Neural cell (in vitro differentiated cells): ENCODE results near the gene KRT27. TPM values are rescaled to one million over a fixed set of nuclear protein-coding genes. Genes with fewer than 3 reads are reported as not detected.

Experiments
- H2AFZ ChIP-seq: fragments of 200-600, 300-800 bp; sonication (generic), shearing (Covaris generic); 2 replicates; pipeline ENCODE4 v1.6.0; 2014; ENCODE audit warnings: low read depth, mild to moderate bottlenecking, antibody characterized with exemption, low read length, moderate library complexity
- H3F3A ChIP-seq: fragments of 200-600 bp; shearing (Covaris generic); 2 replicates; pipeline ENCODE4 v1.6.1; 2016; ENCODE audit warnings: mild to moderate bottlenecking, moderate library complexity, mixed read lengths, antibody characterized with exemption, low read length; ENCODE audit not compliant: insufficient read depth, poor library complexity, severe bottlenecking
- H3K27ac ChIP-seq: fragments of 200-600, 300-800 bp; sonication (generic), shearing (Covaris generic); 2 replicates; pipeline ENCODE4 v1.5.1; 2014; ENCODE audit warnings: mild to moderate bottlenecking, low read length, moderate library complexity
- H3K27me3 ChIP-seq: fragments of 300-800, 200-600 bp; sonication (generic), shearing (Covaris generic); 2 replicates; pipeline ENCODE4 v1.6.0; 2014; ENCODE audit warnings: mild to moderate bottlenecking, low read depth, low read length, moderate library complexity; ENCODE audit not compliant: insufficient read depth
- H3K36me3 ChIP-seq: fragments of 300-800, 200-600 bp; sonication (generic), shearing (Covaris generic); 2 replicates; pipeline ENCODE4 v1.5.1; 2014; ENCODE audit warnings: mild to moderate bottlenecking, antibody characterized with exemption, low read length, moderate library complexity; ENCODE audit not compliant: insufficient read depth
- H3K4me2 ChIP-seq: fragments of 300-800, 200-600 bp; sonication (generic), shearing (Covaris generic); 2 replicates; pipeline ENCODE4 v1.6.0; 2014; ENCODE audit warnings: mild to moderate bottlenecking, low read length
- H3K4me3 ChIP-seq: fragments of 300-800, 200-600 bp; sonication (generic), shearing (Covaris generic); 2 replicates; pipeline ENCODE4 v1.5.1; 2014; ENCODE audit warnings: mild to moderate bottlenecking, low read length, moderate library complexity
- H3K79me2 ChIP-seq: fragments of 200-600 bp; shearing (Covaris generic); replicated peaks from 2 replicates; pipeline ENCODE4 v1.6.0; 2014; ENCODE audit warnings: mild to moderate bottlenecking, low read length, moderate library complexity; ENCODE audit not compliant: insufficient read depth
- H3K9ac ChIP-seq: fragments of 300-800, 200-600 bp; sonication (generic), shearing (Covaris generic); 2 replicates; pipeline ENCODE4 v1.6.1; 2016; ENCODE audit warnings: mild to moderate bottlenecking, low read length, mixed read lengths
- H3K9me2 ChIP-seq: fragments of 200-600 bp; shearing (Covaris generic); 2 replicates; pipeline ENCODE4 v1.6.1; 2016; ENCODE audit warnings: mild to moderate bottlenecking, low read length, mixed read lengths; ENCODE audit not compliant: insufficient read depth
- H3K9me3 ChIP-seq: fragments of 200-600, 300-800 bp; sonication (generic), shearing (Covaris generic); 2 replicates; pipeline ENCODE4 v1.6.1; 2016; ENCODE audit warnings: mild to moderate bottlenecking, mixed run types, low read length, moderate library complexity, mixed read lengths
- H4K20me1 ChIP-seq: fragments of 200-600 bp; shearing (Covaris generic); 2 replicates; pipeline ENCODE4 v1.6.1; 2016; ENCODE audit warnings: mild to moderate bottlenecking, mixed run types; ENCODE audit not compliant: insufficient read depth
- EP300 ChIP-seq: fragments of 450-650 bp; conservative IDR thresholded peaks from 2 replicates; pipeline ENCODE4 v1.6.1; 2014; ENCODE audit warnings: antibody characterized with exemption, mild to moderate bottlenecking, moderate library complexity; ENCODE audit not compliant: poor library complexity, severe bottlenecking
- EZH2 ChIP-seq: fragments of 200-600, 300-800 bp; shearing (Covaris generic), sonication (generic); IDR thresholded peaks from 2 replicates; pipeline ENCODE4 v1.6.1; 2014; ENCODE audit warnings: antibody characterized with exemption, low read length, borderline replicate concordance, mild to moderate bottlenecking; ENCODE audit not compliant: insufficient read depth, poor library complexity, severe bottlenecking
- MXI1 ChIP-seq: fragments of 450-650 bp; conservative IDR thresholded peaks from 2 replicates; pipeline ENCODE4 v1.6.1; 2014; ENCODE audit warnings: antibody characterized with exemption, mild to moderate bottlenecking; ENCODE audit not compliant: poor library complexity, severe bottlenecking
- POLR2AphosphoS5 ChIP-seq: IDR thresholded peaks from 2 replicates; pipeline ENCODE4 v1.6.1; 2012
- RAD21 ChIP-seq: fragments of 450-650 bp; conservative IDR thresholded peaks from 2 replicates; pipeline ENCODE4 v1.6.1; 2014; ENCODE audit warnings: antibody characterized with exemption, mild to moderate bottlenecking, moderate library complexity
- SMC3 ChIP-seq: fragments of 450-650 bp; conservative IDR thresholded peaks from 2 replicates; pipeline ENCODE4 v1.6.1; 2014; ENCODE audit warnings: antibody characterized with exemption, mild to moderate bottlenecking, moderate library complexity; ENCODE audit not compliant: poor library complexity
- TAF1 ChIP-seq: IDR thresholded peaks from 2 replicates; pipeline ENCODE4 v1.6.1; 2012; ENCODE audit warnings: low read depth
- polyA plus RNA-seq: library from polyadenylated mRNA; depleted of rRNA; stranded (reverse); fragments of >200 nt; gene quantifications from 2 replicates; pipeline ENCODE4 v1.2.3, GENCODE V29; 2014
- TF ChIP-seq, protein P1 (sequence below): fragments of 450-650 bp; IDR thresholded peaks from 2 replicates; pipeline ENCODE4 v1.5.1; 2014; ENCODE audit warnings: antibody characterized with exemption, mild to moderate bottlenecking, moderate library complexity; ENCODE audit not compliant: poor library complexity, severe bottlenecking
- TF ChIP-seq, protein P2 (sequence below): IDR thresholded peaks from 2 replicates; pipeline ENCODE4 v1.6.1; 2012; ENCODE audit warnings: borderline replicate concordance

The KRT27 gene
- polyA plus RNA-seq, 1 donor from 2014 or later: not detected

DNA sequence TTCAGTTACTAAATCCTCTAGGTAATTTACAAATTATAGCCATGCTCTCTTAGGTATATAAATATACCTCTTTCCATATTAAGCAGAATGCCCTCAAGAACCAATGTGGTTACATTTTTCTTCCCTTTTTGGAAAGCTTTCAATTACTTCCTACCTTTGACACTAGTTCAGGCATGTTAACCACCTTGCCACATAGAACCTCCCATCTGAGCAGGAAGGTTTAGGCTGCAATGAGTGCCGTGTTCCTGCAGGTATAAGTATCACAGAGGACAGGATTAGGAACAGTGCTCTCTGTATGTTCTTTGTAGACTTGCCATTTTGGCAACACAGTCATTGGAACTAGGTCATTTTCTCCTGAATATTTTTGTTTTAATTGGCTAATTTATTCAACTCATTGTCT, 47.3 kb downstream of the KRT27 start:
- Histone ChIP-seq H3F3A (no peaks in the 10 kb centered on the region), H3K9ac (no peak overlapping the region), H2AFZ (no peak overlapping the region), H3K27me3 (no peaks in the 10 kb centered on the region), H3K79me2 (no peaks in the 10 kb centered on the region), H3K9me2 (no peaks in the 10 kb centered on the region), H3K4me3 (no peak overlapping the region), H4K20me1 (no peaks in the 10 kb centered on the region), H3K36me3 (no peaks in the 10 kb centered on the region), H3K9me3 (no peaks in the 10 kb centered on the region), H3K4me2 (no peak overlapping the region), H3K27ac (no peak overlapping the region)
- TF ChIP-seq RAD21: no peak
- TF ChIP-seq EZH2: no peak
- no peak for TF ChIP-seq EP300
- TF ChIP-seq, protein P1, sequence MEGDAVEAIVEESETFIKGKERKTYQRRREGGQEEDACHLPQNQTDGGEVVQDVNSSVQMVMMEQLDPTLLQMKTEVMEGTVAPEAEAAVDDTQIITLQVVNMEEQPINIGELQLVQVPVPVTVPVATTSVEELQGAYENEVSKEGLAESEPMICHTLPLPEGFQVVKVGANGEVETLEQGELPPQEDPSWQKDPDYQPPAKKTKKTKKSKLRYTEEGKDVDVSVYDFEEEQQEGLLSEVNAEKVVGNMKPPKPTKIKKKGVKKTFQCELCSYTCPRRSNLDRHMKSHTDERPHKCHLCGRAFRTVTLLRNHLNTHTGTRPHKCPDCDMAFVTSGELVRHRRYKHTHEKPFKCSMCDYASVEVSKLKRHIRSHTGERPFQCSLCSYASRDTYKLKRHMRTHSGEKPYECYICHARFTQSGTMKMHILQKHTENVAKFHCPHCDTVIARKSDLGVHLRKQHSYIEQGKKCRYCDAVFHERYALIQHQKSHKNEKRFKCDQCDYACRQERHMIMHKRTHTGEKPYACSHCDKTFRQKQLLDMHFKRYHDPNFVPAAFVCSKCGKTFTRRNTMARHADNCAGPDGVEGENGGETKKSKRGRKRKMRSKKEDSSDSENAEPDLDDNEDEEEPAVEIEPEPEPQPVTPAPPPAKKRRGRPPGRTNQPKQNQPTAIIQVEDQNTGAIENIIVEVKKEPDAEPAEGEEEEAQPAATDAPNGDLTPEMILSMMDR: no peak
- no peak for TF ChIP-seq MXI1
- TF ChIP-seq TAF1: no peak
- TF ChIP-seq SMC3: no peak
- TF ChIP-seq, protein P2, sequence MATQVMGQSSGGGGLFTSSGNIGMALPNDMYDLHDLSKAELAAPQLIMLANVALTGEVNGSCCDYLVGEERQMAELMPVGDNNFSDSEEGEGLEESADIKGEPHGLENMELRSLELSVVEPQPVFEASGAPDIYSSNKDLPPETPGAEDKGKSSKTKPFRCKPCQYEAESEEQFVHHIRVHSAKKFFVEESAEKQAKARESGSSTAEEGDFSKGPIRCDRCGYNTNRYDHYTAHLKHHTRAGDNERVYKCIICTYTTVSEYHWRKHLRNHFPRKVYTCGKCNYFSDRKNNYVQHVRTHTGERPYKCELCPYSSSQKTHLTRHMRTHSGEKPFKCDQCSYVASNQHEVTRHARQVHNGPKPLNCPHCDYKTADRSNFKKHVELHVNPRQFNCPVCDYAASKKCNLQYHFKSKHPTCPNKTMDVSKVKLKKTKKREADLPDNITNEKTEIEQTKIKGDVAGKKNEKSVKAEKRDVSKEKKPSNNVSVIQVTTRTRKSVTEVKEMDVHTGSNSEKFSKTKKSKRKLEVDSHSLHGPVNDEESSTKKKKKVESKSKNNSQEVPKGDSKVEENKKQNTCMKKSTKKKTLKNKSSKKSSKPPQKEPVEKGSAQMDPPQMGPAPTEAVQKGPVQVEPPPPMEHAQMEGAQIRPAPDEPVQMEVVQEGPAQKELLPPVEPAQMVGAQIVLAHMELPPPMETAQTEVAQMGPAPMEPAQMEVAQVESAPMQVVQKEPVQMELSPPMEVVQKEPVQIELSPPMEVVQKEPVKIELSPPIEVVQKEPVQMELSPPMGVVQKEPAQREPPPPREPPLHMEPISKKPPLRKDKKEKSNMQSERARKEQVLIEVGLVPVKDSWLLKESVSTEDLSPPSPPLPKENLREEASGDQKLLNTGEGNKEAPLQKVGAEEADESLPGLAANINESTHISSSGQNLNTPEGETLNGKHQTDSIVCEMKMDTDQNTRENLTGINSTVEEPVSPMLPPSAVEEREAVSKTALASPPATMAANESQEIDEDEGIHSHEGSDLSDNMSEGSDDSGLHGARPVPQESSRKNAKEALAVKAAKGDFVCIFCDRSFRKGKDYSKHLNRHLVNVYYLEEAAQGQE: no peak
- no peak for TF ChIP-seq POLR2AphosphoS5

DNA sequence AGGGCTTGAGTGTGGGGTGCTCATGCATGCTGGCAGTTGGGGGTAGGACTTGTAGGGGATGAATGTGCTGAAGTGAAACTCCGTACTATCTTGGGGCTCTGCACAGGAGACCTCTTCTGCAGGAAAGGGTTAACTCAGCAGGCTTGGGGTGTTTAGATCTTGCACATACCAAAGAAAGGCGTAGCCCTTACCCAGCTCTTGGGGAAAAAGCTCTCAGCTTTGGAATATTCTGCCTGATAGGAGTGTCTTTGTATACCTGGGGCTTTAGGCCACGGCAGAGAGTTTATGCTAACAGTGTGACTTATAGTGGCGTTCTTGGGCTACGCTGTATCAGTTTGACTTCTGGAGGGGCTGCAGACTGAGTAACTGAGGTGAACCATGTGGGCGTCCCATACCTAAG, 48.3 kb downstream of the KRT27 start:
- Histone ChIP-seq H3F3A (no peaks in the 10 kb centered on the region), H3K9ac (no peak overlapping the region), H3K79me2 (no peaks in the 10 kb centered on the region), H4K20me1 (no peaks in the 10 kb centered on the region), H3K9me2 (no peaks in the 10 kb centered on the region), H3K27ac (no peak overlapping the region), H3K4me2 (no peak overlapping the region), H3K9me3 (no peaks in the 10 kb centered on the region), H3K36me3 (no peaks in the 10 kb centered on the region), H2AFZ (no peak overlapping the region), H3K4me3 (no peak overlapping the region), H3K27me3 (no peaks in the 10 kb centered on the region)
- TF ChIP-seq, protein P2: no peak
- TF ChIP-seq TAF1 (no peak), POLR2AphosphoS5 (no peak), EZH2 (no peak), EP300 (no peak), MXI1 (no peak), RAD21 (no peak), SMC3 (no peak)
- TF ChIP-seq, protein P1: no peak
